GM12873 (cell line): ENCODE data around the gene THEMIS2.

ENCODE experiments used
- CTCF ChIP-seq: IDR thresholded peaks from 2 replicates; pipeline ENCODE4 v1.5.1; 2012; ENCODE audit warnings: low read depth, mild to moderate bottlenecking, moderate library complexity, low read length, control low read depth; ENCODE audit not compliant: insufficient read depth; ENCODE audit errors: missing control alignments

THEMIS2 gene

GRCh38 chr1:27906759-27907158 is 34.4 kb downstream of the THEMIS2 start:
- TF ChIP-seq CTCF, result no peak

GRCh38 chr1:27912429-27912828 is 40.1 kb downstream of the THEMIS2 start:
- TF ChIP-seq CTCF, result no peak

GRCh38 chr1:27915082-27915575 is 42.8 kb downstream of the THEMIS2 start:
- TF ChIP-seq CTCF, result no peak

- no peak for TF ChIP-seq CTCF
These were observed 49.9 kb downstream of the THEMIS2 start for GRCh38 chr1:27922272-27922671.

GRCh38 chr1:27928216-27928954 is 56.0 kb downstream of the THEMIS2 start:
- peak; percentile 34 for TF ChIP-seq CTCF

- no peak for TF ChIP-seq CTCF
These were observed 58.8 kb downstream of the THEMIS2 start for GRCh38 chr1:27931184-27931583.

GRCh38 chr1:27931759-27932158 is 59.4 kb downstream of the THEMIS2 start:
- no peak for TF ChIP-seq CTCF
